Uterus (tissue), 4 donors: ENCODE results near the gene MSL1. TPM values are rescaled to one million over a fixed set of nuclear protein-coding genes. Genes with fewer than 3 reads are reported as not detected.

Source experiments
- DNase-seq, 2 donors: peaks; one replicate each; pipeline ENCODE4 v3.0.0-alpha.2; 2019 to 2020
- H3K27ac ChIP-seq, 2 donors: fragments of 200-600 bp; sonication (generic); 1 replicate in 1 of 2; 2 replicates in 1 of 2; pipeline ENCODE4 v1.5.1; 2016 to 2018
- H3K27me3 ChIP-seq, 2 donors: fragments of 200-600 bp; sonication (generic); one replicate each; pipeline ENCODE4 v1.5.1; 2018 to 2019; ENCODE audit warnings: control low read depth in 1 of 2
- H3K36me3 ChIP-seq, 2 donors: fragments of 200-600 bp; sonication (generic); one replicate each; pipeline ENCODE4 v1.5.1; 2019; ENCODE audit warnings: control low read depth in 1 of 2
- H3K4me1 ChIP-seq, 2 donors: fragments of 200-600 bp; sonication (generic); one replicate each; pipeline ENCODE4 v1.5.1; 2018 to 2019; ENCODE audit warnings: control low read depth in 1 of 2
- H3K4me3 ChIP-seq, 2 donors: fragments of 200-600 bp; sonication (generic); 1 replicate in 1 of 2; 2 replicates in 1 of 2; pipeline ENCODE4 v1.5.1; 2018 to 2019; ENCODE audit warnings: mild to moderate bottlenecking in 1 of 2
- H3K9me3 ChIP-seq, 2 donors: fragments of 200-600 bp; sonication (generic); one replicate each; pipeline ENCODE4 v1.5.1; 2019; ENCODE audit warnings: control low read depth in 1 of 2
- CTCF ChIP-seq, 4 experiments: fragments of 200-600 bp in 2 of 4; fragments of 450-650 bp in 2 of 4; sonication (generic) in 2 of 4; IDR thresholded peaks; one replicate each; pipeline ENCODE4 v1.5.1; 2016 to 2019; ENCODE audit warnings: antibody characterized with exemption in 4 of 4, mild to moderate bottlenecking in 2 of 4, moderate library complexity in 1 of 4
- POLR2A ChIP-seq, 2 donors: fragments of 450-650 bp; IDR thresholded peaks; one replicate each; pipeline ENCODE4 v1.6.1; 2016; ENCODE audit warnings: antibody characterized with exemption in 2 of 2, mild to moderate bottlenecking in 1 of 2, moderate library complexity in 1 of 2
- intact Hi-C: fragments of 100-400 bp; cut with DNase I; formaldehyde crosslinking; loops from one replicate; pipeline ENCODE4 v1.15.1; 2023; ENCODE audit warnings: low total_unique reads
- total RNA-seq, 4 donors: library from RNA; depleted of rRNA in 3 of 4; stranded (reverse); fragments of >200 nt in 3 of 4; gene quantifications; one replicate each; pipeline versions ENCODE4 v1.1.0 to v1.2.4, GENCODE V29; 2014 to 2023
- donor health status: DM: yes; HTN: yes; CAD: no.

The MSL1 gene
- total RNA-seq, 4 donors from 2014 or later: 51.0 to 151 (median 77.6) TPM

- TF ChIP-seq CTCF (IDR thresholded peaks at IDR 0.05): no peak
- no peak for TF ChIP-seq POLR2A (IDR thresholded peaks at IDR 0.05)
- intact Hi-C loops: no loop called here
- no peak for DNase-seq
- peaks cover 0 to 15% of the 10 kb centered on the region in 2 donors for H3K4me1 ChIP-seq
- H3K36me3 ChIP-seq: no peaks in the 10 kb centered on the region
- no peak overlapping the region for H3K4me3 ChIP-seq
- no peaks in the 10 kb centered on the region for H3K27me3 ChIP-seq
- H3K9me3 ChIP-seq: no peaks in the 10 kb centered on the region
- H3K27ac ChIP-seq: no peak overlapping the region
Measured at GRCh38 chr17:40145476-40145875, 23.7 kb downstream of the MSL1 start.

- no peaks in the 10 kb centered on the region for H3K9me3 ChIP-seq
- H3K4me3 ChIP-seq: no peak overlapping the region
- no peak for DNase-seq
- H3K27me3 ChIP-seq: no peaks in the 10 kb centered on the region
- TF ChIP-seq POLR2A (IDR thresholded peaks at IDR 0.05): no peak
- no peak for TF ChIP-seq CTCF (IDR thresholded peaks at IDR 0.05)
- H3K27ac ChIP-seq: no peak overlapping the region
- intact Hi-C loops: no loop called here
- H3K36me3 ChIP-seq: no peaks in the 10 kb centered on the region
- H3K4me1 ChIP-seq: no peaks in the 10 kb centered on the region
Measured at GRCh38 chr17:40148527-40148926, 26.8 kb downstream of the MSL1 start.

GRCh38 chr17:40150276-40150675, 28.5 kb downstream of the MSL1 start:
- H3K27me3 ChIP-seq: no peaks in the 10 kb centered on the region
- intact Hi-C loops: no loop called here
- H3K36me3 ChIP-seq: no peaks in the 10 kb centered on the region
- no peak overlapping the region for H3K27ac ChIP-seq
- no peak overlapping the region for H3K4me3 ChIP-seq
- TF ChIP-seq POLR2A (IDR thresholded peaks at IDR 0.05): no peak
- no peak for TF ChIP-seq CTCF (IDR thresholded peaks at IDR 0.05)
- H3K4me1 ChIP-seq: peaks cover 0 to 4% of the 10 kb centered on the region in 2 donors
- no peaks in the 10 kb centered on the region for H3K9me3 ChIP-seq
- DNase-seq: no peak

GRCh38 chr17:40151414-40151963, 29.7 kb downstream of the MSL1 start:
- Histone ChIP-seq H3K9me3 (no peaks in the 10 kb centered on the region), H3K4me3 (no peak overlapping the region), H3K4me1 (peaks cover 0 to 4% of the 10 kb centered on the region in 2 donors), H3K27me3 (no peaks in the 10 kb centered on the region), H3K36me3 (no peaks in the 10 kb centered on the region), H3K27ac (no peak overlapping the region)
- TF ChIP-seq CTCF (IDR thresholded peaks at IDR 0.05) (no peak), POLR2A (IDR thresholded peaks at IDR 0.05) (no peak)
- DNase-seq: no peak
- intact Hi-C loops: no loop called here

GRCh38 chr17:40153603-40154236, 31.9 kb downstream of the MSL1 start:
- no peaks in the 10 kb centered on the region for H3K27me3 ChIP-seq
- intact Hi-C loops: no loop called here
- H3K36me3 ChIP-seq: no peaks in the 10 kb centered on the region
- H3K4me1 ChIP-seq: peaks cover 0 to 4% of the 10 kb centered on the region in 2 donors
- TF ChIP-seq POLR2A (IDR thresholded peaks at IDR 0.05): no peak
- no peak for TF ChIP-seq CTCF (IDR thresholded peaks at IDR 0.05)
- DNase-seq: no peak
- no peaks in the 10 kb centered on the region for H3K9me3 ChIP-seq
- H3K4me3 ChIP-seq: no peak overlapping the region
- H3K27ac ChIP-seq: no peak overlapping the region
